ENCODE data around the gene SLC39A1.

SLC39A1 gene

DNA sequence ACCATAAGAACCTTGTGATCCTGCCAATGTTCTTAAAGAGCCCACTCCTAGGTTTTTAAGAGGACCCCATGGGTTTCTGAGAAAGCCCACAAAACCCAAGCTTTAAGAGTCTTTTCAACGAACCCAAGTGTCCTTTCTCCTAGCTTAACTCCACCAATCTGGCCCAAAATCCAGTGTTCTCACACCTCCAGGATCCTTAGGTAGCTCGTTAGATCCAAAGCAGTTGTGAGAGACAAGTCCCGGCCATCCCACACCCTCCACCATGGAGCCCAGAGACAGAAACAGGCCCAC lies 18.6 kb downstream of the SLC39A1 start:
- no peak for DNase-seq
- TF ChIP-seq, protein P1, sequence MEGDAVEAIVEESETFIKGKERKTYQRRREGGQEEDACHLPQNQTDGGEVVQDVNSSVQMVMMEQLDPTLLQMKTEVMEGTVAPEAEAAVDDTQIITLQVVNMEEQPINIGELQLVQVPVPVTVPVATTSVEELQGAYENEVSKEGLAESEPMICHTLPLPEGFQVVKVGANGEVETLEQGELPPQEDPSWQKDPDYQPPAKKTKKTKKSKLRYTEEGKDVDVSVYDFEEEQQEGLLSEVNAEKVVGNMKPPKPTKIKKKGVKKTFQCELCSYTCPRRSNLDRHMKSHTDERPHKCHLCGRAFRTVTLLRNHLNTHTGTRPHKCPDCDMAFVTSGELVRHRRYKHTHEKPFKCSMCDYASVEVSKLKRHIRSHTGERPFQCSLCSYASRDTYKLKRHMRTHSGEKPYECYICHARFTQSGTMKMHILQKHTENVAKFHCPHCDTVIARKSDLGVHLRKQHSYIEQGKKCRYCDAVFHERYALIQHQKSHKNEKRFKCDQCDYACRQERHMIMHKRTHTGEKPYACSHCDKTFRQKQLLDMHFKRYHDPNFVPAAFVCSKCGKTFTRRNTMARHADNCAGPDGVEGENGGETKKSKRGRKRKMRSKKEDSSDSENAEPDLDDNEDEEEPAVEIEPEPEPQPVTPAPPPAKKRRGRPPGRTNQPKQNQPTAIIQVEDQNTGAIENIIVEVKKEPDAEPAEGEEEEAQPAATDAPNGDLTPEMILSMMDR (IDR thresholded peaks at IDR 0.05; ENCODE audit: low read depth, low read length, missing control alignments): no peak
- peaks cover 22% of the 10 kb centered on the region for H3K36me3 ChIP-seq (replicated peaks)
- peak overlapping the region; percentile 79 for H3K4me3 ChIP-seq (ENCODE audit: low read depth, low read length)
- H3K27me3 ChIP-seq (replicated peaks): no peaks in the 10 kb centered on the region
- H3K27ac ChIP-seq: no peak overlapping the region
- in situ Hi-C loops (cut with HindIII; ENCODE audit: low pct_ligation_motif_present, low sequenced_read_pairs): no loop called here

DNA sequence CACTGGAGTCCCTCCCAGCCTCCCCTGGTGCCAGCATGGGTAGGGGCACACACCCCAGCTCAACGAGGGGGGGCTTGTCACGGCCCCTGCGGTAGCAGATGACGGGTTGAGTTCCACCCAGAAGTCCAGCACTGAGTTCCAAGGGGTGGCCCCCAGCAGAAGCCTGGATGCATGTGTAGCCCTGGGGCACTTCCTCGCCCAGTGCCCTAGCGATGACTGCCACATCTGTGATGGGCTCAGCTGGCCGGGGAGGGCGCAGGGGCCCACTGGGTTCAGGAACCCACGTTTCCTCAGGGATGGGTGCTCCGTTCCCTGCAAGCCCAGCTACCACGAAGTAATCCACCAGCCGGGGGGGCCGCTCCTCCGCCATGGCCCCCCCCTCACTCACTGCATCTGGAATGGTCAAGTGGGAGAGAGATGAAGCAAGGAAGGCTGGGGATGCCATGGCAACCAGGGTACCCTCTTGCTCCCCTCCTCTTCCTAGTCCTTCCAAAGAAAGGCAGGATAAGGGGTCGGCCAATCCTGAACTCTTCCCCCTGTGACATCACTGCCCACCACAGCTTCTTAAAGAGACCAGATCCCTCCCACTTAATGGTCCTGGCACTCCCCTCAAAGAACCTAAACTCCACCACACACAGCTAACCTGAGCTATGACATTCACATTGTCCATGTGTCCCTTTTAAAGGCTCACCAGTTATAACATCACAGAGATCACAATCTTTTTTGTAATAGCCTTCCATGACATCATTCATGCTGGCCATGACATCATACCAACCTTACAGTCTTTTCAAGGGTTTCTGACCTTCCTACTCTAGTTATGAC lies 19.1 kb downstream of the SLC39A1 start:
- no peak overlapping the region for H3K4me3 ChIP-seq (ENCODE audit: low read depth, low read length)
- H3K27me3 ChIP-seq (replicated peaks): no peaks in the 10 kb centered on the region
- TF ChIP-seq, protein P1 (IDR thresholded peaks at IDR 0.05; ENCODE audit: low read depth, low read length, missing control alignments): no peak
- no peak overlapping the region for H3K27ac ChIP-seq
- H3K36me3 ChIP-seq (replicated peaks): peaks cover 18% of the 10 kb centered on the region
- DNase-seq: no peak
- in situ Hi-C loops (cut with HindIII; ENCODE audit: low pct_ligation_motif_present, low sequenced_read_pairs): no loop called here

DNA sequence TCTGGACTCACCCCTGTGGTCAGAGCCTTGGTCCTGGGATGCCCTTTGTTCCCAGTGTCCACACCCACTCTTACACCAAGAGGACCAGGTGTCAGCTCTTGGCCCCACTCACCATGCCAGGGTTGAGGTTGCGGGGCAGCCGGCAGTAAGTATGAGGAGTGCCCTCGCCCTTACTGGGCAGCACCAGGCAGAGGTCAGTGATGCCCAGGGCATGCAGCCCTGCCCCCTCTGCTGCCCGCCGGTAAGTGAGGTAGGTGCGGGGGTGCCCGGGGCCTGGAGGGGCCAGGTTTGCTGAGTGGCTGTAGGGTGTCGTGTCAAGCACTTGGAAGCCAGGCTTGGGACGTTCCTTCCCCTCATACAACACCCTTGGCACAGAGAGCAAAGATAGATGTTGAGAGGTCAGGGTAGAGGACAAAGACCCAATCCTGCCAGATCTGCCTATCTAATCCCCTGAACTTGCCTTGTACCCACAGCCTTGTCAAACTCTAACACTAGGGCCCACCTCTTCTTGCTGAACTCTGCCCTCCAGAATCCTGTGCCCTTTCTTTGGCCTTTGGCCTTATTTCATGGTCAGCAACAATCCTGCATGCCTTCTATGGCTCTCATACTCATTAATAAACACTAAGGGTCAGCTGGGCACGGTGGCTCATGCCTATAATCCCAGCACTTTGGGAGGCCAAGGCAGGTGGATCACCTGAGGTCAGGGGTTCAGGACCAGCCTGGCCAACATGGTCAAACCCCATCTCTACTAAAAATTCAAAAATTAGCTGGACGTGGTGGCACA lies 20.4 kb downstream of the SLC39A1 start:
- peaks cover 9% of the 10 kb centered on the region for H3K36me3 ChIP-seq (replicated peaks)
- no peaks in the 10 kb centered on the region for H3K27me3 ChIP-seq (replicated peaks)
- in situ Hi-C loops (cut with HindIII; ENCODE audit: low pct_ligation_motif_present, low sequenced_read_pairs): no loop called here
- TF ChIP-seq, protein P1 (IDR thresholded peaks at IDR 0.05; ENCODE audit: low read depth, low read length, missing control alignments): no peak
- no peak overlapping the region for H3K4me3 ChIP-seq (ENCODE audit: low read depth, low read length)
- H3K27ac ChIP-seq: no peak overlapping the region
- DNase-seq: no peak

GRCh38 chr1:153941826-153942725 lies 21.3 kb downstream of the SLC39A1 start:
- H3K27ac ChIP-seq: no peak overlapping the region
- TF ChIP-seq, protein P1 (IDR thresholded peaks at IDR 0.05; ENCODE audit: low read depth, low read length, missing control alignments): no peak

GRCh38 chr1:153940756-153941155 lies 22.6 kb downstream of the SLC39A1 start:
- H3K4me3 ChIP-seq (ENCODE audit: low read depth, low read length): no peak overlapping the region
- DNase-seq: no peak
- peaks cover 27% of the 10 kb centered on the region for H3K36me3 ChIP-seq (replicated peaks)
- no peak overlapping the region for H3K27ac ChIP-seq
- H3K27me3 ChIP-seq (replicated peaks): no peaks in the 10 kb centered on the region
- TF ChIP-seq, protein P1 (IDR thresholded peaks at IDR 0.05; ENCODE audit: low read depth, low read length, missing control alignments): no peak
- in situ Hi-C loops (cut with HindIII; ENCODE audit: low pct_ligation_motif_present, low sequenced_read_pairs): no loop called here

More at GRCh38 chr1:153941826-153942725, 21.3 kb downstream of the SLC39A1 start:
- no peak for DNase-seq
- Histone ChIP-seq H3K4me3 (ENCODE audit: low read depth, low read length) (no peak overlapping the region), H3K36me3 (replicated peaks) (peaks cover 16% of the 10 kb centered on the region), H3K27me3 (replicated peaks) (no peaks in the 10 kb centered on the region)
- in situ Hi-C loops (cut with HindIII; ENCODE audit: low pct_ligation_motif_present, low sequenced_read_pairs): no loop called here

Measured in brain microvascular endothelial cell (primary cell).